CD1c-positive myeloid dendritic cell (primary cell): ENCODE data around the gene PPP1R16B.

ENCODE experiments used
- DNase-seq: peaks from one replicate; pipeline ENCODE4 v3.0.0-alpha.2; 2016; ENCODE audit errors: extremely low spot score

Gene PPP1R16B

DNA sequence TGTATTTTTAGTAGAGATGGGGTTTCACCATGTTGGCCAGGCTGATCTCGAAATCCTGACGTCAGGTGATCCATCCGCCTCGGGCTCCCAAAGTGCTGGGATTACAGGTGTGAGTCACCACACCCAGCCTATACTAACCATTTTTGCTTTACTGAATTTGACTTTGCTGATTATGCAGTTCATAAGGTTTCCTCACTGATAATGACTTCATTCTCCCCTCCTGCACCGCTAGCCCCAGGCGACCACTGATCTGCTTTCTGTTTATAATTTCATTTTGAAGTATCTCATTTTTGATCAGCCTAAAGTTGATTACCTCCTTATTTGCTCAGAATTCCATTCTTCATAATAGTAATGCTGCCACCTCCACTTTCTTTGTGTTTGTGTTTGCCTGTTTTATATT lies 72.0 kb downstream of the PPP1R16B start:
- DNase-seq, result no peak

DNA sequence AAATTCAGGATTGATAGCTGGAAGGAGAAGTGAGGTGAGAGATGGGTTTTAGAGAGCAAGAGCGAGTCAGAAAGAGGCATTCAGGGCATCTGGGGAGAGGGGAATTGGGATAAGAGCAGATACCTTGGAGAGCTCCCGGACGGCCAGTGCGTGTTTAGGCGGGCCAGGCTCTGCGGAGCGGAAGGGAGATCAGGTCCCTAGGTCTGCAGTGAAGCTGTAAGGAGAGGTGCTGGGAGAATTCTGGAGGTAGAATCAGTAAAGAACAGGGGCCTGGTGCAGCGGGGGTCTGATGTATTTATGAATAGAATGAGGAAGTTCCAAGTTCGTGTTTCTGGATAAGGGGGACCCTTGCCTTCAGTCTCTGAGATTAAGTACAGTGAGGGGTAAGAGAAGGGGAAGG lies 73.4 kb downstream of the PPP1R16B start:
- no peak for DNase-seq

DNA sequence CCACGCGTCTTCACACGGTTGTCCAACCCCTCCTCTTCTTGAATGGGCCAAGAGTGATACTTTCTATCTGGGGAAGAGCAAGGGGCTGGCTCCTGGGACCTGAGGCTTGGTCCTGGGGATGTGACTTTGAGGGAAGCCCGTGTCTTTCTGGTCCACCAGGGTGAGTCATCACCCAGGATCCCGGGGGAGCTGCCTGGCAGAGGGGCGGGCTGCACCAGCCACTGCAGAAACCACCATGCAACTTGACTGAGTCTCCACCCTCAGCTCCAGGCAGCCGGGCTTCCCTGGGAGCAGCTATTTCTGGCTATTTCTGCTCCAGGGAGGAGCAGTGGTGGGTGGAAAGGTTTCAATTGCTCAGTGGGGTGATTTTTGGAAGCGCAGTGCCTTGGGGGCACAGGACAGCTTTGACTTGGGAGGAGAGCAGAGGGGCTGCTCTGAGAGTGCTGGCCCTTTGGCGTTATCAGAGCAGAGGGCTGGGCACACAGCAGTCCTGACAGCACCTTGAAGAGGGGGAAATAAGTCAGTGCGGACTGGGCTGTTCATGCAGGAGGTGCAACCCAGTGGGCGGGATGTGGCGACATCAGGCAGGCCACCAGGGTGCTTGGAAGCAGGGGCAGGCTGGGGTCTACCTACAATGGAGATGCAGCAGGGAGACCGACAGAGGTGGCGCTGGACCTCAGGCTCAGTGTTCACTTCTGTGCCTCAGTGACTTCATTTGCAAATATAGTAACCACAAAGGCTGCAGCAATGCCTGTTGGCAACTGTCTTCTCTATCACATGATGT lies 75.6 kb downstream of the PPP1R16B start:
- DNase-seq, result no peak

DNA sequence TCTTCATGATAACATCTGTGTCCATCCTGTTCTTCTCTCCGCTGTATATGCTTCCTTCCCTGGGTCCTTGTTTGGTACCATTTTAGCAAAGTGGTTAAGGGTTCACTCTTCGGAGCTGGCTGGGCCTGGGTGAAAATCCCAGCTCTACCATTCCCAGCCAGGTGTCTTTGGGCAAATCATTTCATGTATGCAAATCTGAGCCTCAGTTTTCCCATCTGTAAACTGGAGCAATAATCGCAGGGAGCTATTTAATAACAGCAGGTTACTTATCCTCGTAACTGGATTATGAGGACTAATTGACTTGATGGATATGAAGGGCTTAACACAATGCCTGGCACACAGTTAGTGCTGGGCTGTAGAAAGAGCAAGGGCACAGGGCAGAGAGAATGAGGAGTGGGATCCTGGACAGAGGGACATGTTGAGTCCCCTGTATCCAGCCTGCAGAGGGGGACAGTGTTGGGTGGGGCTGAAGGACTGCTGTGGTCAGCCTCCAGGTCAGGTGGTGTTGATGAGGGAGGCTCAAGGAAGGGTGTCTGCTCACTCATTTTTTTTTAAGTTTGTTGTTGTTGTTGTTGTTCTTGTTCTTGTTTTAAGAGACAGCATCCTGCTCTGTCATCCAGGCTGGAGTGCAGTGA lies 76.4 kb downstream of the PPP1R16B start:
- no peak for DNase-seq

DNA sequence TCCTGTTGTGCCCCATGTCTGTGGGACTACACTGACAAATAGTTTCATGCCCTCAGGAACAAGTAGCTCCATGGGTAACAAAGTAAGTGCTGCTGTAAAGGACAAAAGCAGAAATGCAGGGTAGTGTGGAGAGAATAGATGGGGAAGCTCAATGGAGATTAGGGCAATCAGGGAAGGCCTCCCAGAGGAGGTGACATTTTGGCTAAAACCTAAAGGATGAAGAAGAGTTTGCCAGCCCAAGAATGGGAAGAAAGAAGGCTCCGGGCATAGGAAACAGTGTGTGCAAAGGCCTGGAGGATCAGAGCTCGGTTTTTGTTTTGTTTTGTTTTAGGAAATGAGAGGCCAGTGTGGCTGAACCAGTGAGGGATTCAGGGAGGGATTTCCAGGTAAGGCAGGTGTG lies 77.1 kb downstream of the PPP1R16B start:
- no peak for DNase-seq

DNA sequence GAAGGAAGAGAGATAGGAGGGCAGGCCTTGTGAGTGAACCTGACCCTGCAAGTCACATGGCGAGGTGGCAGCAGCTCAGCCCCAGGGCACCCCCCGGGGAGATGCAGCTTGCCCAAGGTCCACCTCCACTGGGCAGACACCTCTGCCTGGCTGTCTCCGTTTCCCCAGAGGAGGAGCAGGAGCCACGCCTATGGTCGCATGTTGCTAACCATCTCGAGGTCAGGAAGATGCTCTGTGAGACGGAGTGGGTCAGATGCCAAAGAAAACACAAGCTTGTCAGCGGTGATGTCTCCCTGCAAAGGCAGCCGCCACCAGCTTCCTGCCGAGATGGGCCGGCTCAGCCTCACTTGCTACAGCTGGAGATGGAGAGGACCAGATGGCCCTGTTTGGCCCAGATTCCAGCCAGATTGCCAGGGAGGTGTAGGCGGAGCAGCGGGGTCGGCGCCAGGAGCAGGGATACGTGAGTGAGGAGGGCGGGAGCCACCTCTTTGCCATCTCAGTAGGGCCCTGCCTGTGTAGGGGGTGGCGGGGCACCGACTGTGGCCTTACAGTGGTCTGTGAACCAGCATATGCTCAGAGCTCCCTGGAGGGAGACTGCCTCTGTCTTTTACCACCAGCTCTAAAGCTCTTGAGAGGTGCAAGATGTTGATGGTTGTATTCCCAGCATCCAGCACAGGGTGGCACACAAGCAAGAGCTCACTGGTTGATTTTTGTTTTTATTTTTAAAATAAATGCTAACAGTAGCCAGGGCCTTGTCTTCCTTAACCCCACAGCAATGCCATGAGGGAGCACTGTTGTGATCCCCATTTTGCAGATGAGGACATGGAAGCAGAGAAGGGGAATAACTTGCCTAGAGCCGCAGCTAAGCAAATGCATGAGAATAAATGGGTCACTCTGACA lies 77.8 kb downstream of the PPP1R16B start:
- no peak for DNase-seq

DNA sequence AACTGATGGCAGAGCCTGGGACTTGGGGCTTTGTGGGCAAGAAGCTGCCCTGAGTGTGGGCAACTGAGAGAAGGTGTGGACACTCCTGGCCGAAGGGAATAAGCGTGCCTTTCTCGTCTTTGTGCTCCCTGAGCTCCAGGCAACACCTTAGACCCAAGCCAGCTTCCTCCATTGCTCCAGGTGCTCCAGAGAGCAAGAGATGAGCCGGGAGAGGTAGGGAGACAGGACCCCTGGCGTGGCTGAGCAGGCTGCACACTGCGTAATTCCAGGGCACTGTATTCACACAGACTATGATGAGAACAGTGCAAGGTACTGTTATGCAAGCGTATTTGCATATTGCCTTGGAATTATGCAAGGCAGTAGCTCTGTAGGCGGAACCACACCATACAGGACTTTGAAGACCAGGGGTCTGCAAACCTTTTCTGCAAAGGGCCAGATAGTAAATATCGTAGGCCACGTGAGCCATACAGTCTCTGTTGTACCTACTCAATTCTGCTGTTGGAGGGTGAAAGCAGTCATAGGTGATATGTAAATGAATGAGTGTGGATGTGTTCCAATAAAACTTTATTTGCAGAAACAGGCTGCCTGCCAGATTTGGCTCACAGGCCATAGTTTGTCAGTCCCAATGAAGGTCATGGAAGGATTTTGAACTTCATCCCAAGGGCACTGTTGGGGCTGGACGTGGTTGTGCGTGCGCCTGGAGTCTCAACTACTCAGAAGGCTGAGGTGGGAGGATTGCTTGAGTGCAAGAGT lies 78.7 kb downstream of the PPP1R16B start:
- DNase-seq, result peak; percentile 26

DNA sequence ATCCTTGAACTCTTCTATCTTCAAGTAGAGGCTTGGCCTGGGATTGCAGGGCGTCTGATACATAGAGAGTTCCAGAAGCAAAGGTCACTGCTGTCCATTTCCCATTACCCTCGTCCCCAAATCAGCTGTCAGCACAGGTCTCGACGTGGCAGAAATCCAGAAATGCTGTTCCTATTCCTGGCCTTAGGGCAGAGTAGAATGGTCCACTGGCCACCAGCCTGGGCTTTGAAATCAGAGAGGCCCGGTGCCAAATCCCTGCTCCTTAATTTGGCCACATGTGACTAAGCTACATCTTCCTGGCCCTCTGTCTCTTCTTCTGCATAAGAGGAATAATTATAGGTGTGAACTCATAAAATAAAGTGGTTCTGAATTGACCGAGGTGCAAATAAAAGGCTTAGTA lies 79.9 kb downstream of the PPP1R16B start:
- DNase-seq, result no peak

DNA sequence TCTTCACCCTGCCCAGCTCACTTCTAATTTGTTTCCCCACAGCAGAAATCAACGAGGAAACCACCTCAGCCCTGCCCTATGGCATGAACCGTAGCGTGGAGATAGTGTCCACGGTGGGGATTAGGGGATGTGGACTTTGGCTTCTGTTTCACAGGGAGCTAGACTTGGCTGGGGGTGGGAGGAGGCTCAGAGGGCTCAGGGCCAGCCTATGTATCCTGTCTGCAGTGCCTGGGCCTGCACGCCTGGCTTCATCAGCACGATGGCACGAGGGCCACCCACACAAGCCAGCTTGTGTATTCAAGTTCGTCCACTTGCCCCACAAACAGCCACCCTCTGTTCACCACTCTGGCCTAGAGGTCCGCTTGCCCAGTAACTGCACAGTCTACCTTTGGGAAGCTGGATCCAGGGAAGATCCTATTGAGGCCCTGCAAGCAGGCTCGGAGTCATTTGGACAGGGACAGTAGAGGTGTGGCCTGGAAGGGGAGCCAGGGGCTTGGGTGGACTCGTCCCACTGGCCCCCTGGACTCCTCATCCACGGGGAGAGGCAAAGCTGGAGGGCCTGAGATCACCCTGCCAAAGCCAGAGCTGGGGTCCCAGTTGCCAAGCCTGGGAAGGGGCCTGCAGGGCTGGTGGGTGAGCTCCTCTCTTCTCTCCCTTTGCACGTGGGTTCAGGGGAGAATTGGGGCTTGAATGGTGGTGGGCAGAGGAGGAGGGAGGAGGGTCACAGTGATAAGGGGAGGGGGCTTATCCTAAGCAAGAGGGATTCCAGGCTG lies 82.7 kb downstream of the PPP1R16B start:
- DNase-seq, result no peak

DNA sequence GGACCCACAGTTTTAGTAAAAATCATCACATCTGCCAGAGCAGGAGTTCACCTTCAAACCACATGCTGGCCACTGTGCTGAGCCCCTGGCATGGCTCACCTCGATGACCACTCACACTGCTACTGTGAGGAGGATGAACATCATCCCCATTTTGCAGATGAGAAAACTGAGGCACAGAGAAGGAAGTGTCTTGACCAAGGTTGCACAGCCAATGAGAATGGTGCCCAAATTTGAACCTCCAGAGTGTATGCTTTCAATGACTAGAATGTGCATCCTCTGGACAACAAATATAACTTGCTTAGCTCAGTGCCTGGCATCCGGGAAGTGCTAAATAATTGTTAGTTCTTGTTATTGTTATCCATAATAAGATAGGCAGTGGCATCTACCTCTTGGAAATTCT lies 83.6 kb downstream of the PPP1R16B start:
- no peak for DNase-seq

DNA sequence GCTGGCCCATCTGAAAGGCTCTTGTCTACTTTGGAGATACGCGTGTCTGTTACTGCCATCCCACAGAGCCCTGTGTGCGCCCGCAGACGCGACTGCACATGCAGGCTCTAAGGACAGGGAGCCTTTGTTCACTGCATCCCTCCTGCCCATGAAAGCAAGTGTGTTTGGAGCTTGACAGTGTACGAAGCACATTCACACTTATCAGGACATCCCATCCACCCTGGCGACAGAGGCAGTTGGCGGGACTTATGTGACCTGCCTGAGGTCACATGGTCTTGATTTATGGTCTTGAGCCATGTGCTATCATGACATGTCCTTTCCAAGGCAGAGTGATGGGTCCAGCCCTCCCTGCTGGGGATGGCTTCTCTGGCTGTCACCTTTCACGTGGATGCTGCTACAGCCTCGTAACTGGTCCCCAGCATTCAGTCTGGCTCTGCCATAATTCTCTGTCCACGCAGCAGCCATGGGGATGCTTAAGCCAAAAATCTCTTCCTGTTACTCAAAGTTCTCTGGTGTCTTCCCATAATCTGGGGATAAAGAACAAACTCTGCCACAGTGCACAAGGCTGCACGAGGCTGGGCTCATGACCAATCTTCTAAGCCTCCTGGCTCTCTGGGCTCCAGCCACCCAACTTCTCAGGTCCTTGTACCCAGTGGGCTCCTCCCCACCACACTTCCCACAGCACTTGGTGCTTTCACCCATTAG lies 84.4 kb downstream of the PPP1R16B start:
- no peak for DNase-seq

DNA sequence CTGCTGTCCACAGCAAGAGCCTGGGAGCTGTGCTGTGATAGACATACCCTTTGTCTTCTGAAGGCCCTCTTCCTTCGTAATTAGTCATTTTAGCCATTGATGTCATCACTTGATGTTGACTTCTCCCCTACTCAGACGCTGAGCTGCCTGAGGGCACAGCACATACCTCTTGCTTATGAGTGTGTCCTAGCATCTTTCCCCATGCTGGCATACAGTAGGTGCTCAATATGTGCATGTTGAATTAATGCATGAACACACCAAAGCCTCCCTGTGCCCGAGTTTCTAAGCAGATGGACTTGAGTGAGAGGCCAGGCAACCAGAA lies 85.0 kb downstream of the PPP1R16B start:
- no peak for DNase-seq

DNA sequence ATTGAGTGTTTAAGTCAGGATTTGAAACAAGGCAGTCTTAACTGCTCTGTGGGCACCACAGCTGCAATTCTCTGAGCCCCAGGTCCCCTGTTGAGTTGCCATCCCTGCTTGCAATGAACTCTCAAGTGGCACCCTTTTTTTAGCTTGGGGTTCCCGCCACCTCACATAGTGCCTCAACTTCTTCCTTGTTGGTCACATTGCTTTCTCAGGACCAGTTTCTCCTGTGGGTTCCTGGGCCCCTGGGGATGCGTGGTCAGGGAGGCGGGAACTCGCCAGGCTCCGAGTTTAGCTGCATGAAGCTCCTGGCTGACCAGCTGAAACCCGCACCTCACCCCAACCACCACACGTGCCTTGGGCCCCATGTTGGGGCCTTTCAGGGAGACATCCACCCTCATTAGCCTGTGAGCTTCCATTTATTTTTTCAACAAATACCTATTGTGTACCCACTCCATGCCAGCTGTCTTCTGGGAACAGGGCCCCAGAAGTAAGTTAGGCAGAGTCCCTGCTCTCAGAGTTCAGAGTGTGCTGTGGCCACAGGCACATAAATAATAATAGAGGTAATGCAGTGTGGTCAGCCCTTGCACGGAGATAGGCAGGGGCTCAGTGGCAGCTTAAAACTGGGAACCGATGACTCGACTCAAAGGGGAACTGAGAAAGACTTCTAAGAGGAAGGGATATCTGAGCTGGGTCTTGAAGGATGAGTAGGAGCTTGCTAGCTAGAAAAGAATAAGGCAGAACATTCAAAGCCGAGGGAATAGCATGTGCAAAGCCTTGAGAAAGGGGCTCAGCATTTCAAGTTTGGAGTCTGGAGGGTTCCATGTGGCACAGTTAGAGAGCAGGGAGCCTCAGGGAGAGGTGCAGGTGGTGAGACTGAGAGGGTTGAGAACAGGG lies 86.8 kb downstream of the PPP1R16B start:
- peak; percentile 49 for DNase-seq

DNA sequence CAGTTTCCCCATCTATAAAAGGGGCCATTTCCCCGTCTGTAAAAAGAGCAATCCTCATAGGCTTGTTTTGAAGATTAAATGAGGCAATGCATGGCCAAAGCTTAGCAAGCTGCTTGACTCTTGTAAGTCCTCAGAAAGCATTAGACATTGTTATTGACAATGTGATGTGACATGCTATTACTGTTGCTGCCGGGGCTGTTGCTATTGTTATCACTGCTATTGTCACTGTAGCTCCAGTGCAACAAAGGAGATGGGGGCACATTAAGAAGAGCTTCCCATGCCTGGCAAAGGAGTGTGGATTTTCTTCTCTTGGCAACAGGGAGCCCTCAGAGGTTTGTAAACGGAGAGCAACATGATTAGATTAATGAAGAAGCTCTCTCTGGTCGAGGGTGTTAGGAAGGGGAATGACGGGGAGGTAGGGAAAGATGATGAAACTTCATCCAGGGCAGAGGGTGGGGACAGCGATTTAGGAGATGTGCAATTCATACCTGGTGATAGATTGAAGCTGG lies 87.6 kb downstream of the PPP1R16B start:
- no peak for DNase-seq

DNA sequence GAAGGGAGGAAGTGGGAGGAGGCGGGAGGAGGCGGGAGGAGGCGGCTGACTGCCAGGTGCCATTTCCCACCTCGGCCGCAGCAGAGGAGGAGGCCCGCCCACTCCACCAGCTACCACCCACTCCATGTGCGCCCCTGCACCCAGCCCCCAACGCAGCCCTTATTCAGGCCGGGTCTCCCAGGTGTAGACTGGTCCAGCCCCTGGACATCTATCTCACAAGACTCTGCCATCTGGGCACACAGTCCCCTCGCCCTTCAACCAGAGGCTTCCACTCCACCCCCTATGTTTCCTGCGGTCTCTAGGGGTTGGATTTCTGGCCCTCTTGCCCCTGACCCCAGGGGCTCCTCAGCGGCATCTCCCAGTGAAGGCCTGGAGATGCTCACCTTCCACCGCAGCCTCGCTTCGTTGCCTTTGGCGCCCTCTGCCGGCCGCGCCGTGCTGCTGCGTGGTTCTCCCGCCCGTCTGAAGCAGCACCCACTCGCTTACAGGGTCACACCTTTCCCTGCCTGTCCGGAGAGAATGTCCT lies 88.1 kb downstream of the PPP1R16B start:
- DNase-seq, result peak; percentile 71

DNA sequence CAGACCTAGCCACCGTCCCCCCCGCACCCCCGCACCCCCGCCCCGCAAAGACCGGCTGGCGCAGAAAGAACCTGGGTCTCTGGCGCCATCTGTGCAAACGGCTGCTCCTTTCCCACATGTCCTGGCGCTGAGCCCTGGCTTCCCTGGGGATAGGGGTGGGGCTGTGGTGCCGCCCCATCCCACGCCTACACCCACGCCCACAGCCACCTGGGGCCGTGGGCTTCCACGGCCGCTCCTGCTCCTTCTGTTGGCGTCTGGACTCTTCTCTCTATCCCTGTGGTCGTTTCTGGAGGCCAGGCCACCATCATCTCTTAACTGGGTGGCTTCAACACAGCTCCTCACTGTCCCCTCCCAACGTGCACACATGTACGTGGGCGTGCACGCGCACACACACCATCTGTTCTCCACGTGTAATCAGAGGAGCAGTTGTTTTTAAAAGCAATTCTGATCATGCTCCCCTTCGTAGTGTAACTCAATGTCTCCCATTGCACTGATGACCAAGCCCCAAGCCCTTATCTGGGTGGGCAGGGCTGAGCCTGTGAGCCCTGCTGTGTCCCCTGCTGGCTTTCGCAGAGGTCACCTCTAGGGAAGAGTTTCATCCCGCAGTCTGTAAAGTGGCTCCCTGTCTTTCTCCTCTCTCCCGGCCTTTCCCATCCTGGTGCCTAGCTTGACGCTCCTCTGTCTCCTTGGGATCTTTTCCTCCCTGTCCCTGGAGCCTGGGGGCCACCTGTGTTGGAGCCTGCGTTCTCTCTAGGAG lies 88.8 kb downstream of the PPP1R16B start:
- no peak for DNase-seq

DNA sequence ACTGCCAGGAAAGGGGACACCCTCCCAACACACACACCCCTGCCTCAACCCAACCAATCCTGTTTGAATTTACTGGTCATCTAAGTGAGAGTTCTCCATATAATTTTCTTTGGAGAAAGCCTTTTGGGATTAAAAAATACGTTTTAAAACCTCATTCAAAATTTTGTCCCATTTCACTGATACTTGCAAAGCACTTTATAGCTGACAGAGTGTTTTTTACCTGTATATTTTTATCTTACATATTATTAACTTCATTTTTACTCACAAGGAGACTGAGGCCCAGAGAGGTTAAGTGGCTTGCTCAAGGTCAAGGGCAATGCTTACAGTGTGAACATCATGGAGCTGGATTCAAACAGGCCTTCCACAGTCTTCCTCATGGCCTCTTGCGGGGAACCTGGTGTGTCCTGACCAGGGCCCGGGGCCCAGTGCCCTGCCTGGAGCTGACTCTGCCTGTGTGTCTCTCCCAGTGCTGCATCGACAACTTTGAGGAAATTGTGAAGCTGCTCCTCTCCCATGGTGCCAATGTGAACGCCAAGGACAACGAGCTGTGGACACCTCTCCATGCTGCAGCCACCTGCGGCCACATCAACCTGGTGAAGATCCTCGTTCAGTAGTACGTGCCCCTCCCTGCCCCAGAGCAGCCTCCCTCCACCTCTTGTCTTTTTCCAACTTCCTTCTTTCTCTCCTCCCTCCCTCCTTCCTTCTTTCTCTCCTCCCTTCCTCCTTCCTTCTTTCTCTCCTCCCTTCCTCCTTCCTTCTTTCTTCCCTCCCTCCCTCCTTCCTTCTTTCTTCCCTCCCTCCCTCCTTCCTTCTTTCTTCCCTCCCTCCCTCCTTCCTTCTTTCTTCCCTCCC lies 89.8 kb downstream of the PPP1R16B start:
- no peak for DNase-seq
